Measurements from ENCODE around the gene TSPAN9.

Gene TSPAN9

DNA sequence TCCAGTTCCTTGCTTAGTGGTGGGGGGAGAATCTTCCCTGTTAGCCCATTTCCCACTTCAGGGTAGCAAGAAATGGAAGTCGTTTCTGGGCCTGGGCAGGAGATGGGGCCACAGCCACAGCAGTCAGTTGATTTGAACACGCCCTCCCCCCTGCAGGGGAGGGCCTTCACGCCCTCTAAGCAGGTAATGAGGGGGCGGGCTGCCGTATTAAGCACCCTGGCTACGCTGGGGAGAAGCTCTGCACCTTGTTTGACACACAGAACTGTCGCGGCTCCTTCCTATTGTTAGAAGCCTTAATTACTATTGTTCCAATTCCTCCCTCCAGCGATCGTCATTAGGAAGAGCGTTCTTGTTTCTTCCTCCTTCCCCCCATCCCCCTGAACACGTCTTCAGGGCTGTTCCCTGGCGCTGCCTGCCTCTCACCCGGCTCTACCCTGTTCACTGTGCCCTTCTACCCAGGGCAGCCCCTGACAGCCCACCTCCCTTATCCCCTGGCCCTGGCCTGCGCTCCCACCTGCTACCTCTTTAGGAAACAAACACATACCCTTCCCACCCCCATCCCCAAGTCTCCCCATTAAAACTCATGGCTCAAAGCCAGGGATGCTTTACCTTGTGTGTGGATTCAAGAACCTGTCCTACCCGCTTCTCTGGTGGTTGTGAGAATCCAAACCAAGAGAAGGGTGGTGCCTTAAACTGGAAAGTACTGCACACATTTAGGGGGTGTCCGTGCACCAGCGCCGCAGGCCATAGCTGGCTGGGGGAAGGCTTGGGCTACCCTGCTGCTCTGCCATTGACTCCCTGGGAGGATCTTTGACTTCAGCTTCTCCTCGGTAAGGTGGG, 137.6 kb downstream of the TSPAN9 start:
- no peak for DNase-seq

DNA sequence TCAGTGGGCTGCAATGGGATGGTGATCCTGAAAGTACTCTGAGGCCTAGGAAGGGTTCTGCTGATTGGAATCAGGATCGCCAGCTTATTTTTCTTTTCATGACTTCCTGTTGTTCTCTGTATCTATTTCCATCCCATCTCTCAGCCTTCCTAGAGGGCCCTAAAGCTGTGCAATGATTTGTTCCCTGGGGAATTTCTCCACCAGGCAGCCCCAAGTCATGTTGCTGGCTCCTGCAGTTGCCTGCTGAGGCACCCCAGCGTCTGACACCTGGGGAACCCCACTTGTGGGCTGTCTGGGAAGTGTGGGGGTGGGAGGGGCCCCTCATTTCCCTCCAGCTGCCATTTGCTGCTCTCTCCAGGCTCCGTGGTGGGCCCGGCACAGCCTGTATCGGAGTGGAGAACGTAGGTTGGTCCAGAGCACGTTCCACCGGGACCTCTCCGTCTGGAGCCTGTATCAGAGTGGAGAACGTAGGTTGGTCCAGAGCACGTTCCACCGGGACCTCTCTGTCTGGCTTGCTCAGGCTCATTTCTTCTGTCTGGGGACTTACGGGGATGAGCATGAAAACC, 138.3 kb downstream of the TSPAN9 start:
- no peak for DNase-seq

DNA sequence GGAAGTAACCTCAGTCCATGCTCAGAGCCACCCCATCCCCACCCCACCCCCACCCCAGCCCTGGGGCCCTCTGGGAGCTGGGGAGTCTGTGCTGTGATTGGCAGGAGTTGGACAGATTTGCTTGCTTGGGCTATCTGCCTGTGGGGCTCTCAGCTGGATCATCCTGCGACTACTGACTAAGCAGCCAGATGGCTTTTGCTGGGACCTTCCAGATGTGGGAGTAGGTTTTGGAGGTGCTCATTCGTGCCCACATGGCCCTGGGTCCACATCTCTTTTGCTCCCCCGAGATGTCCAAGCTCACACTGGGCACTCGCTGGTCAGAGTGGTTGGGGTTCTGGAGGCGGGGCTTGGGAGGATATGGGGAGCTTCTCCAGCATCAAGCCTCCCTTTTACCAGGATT, 138.9 kb downstream of the TSPAN9 start:
- no peak for DNase-seq

DNA sequence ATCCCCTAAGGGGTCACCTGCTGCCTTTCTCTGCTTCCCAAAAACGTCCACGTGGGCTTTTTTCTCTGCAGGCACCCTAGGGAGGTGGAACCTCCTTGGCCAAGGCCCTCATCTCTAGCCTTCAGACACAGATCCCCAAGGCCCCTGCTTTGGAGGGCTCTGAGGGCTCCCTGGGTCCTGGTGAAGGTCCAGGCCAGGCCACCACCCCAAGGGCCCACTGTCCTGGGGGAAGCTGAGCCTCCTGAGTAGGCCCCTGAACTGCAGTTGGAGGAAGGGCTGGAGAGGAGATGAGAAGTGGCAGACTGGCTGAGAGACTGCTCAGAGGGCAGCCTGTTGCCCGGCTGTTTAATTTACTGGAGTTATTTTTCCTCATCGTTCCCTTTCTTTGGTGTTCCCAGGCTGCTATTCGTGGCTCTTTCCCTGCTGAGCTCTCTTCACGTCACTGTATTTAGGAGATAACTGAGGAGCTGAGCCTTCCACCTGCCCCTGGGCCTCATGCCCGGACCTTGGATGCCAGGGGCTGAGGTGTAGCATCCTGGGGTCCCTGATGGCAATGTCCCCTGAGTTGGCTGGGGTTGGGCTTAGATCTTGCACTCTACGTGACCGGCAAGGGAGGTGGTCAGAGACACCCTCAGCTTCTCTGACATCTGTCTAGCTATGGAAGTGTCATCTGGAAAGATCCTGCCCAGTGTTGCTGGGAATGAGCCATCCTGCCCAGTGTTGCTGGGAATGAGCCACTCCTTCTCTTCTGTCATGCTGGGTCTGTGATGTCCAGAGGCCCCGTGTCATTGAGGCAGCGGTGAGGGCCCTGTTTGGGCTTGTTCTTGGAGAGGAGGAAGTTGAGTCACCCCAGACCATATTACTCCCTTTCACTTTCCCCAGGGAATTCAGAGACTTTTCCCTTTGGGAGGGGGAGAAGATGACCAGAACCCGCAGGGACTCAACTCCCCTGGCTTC, 139.8 kb downstream of the TSPAN9 start:
- DNase-seq = peak; percentile 27

DNA sequence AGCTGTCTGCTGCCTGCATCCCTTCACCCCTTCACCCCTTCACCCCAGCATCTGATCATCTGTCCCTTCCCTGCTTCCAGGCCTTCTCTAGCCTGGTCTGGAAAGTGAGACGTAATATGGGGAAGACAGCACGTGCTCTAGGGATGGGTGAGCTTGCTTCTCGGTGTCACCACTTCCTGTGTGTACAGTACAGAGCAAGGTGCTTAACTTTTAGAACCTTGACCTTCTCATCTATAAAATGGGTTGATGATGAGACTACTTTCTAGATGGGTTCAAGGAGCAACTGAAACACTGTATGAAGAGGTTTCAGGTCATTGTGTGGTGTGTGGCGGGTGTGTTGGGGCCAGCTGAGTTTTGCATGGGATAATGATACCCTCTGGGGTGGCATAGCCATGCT, 140.5 kb downstream of the TSPAN9 start:
- DNase-seq = no peak

DNA sequence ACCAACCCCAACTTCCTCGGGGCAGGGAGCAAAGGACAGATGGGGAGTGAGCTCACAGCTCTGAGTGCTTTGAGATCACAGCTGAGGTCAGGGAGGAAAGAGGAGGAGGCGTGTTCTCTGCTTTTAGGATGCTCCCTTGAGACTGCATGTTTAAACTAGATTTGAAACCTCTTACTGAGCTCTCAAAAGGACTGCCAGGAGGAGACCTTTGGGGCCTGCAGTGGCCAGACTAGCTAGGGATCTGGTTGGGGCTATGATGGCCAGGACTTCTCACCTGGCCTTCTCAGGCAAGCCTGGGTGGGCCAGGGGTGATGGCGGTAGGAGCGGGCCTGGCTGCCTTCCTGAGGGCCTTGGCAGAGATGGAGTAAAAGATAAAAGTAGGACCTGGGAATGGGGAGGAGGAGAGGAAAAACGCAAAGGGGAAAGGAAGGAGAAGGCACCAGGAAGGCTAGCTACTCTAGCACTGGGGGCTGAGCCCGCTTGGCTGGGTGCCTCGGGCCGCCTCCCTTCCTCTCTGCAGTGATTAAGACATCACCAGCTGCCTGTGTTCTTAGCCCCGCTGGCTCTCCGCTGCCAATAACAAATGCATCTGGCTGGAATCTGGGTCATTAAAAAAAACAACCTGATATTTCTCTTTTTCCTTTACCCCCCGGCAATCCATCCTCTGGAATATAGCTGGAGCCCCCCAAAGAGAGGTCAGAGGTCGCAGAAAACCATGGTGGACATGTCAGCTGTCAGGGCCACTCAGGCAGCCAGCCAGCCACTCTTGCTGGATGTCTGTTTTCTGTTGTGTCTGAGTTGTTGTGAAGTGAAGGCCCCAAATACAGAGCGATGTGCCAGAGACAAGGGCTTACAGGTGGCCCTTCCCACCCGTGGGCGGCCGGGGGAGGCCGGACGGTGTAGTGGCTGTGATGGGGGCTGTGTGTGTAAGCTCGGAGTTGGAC, 141.3 kb downstream of the TSPAN9 start:
- DNase-seq = peak; percentile 61

DNA sequence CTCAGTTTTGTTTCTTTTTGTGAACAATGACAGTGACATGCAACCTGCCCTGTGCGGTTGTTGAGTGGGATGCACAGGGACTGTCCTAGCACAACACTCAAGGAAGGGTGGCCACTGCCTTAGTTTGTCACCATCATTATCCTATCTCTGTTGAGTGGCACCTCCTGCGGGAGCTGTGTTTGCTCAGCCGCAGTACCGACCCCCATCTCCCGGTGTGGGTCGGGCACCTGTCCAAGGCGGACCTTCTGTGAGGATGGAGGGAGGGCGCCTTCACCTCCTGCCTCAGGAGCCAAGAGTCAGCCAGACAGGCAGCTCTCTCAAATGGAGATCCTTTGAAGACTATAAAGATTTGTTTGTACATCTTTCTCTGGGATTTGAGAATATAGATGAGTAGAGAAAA, 142.1 kb downstream of the TSPAN9 start:
- no peak for DNase-seq

DNA sequence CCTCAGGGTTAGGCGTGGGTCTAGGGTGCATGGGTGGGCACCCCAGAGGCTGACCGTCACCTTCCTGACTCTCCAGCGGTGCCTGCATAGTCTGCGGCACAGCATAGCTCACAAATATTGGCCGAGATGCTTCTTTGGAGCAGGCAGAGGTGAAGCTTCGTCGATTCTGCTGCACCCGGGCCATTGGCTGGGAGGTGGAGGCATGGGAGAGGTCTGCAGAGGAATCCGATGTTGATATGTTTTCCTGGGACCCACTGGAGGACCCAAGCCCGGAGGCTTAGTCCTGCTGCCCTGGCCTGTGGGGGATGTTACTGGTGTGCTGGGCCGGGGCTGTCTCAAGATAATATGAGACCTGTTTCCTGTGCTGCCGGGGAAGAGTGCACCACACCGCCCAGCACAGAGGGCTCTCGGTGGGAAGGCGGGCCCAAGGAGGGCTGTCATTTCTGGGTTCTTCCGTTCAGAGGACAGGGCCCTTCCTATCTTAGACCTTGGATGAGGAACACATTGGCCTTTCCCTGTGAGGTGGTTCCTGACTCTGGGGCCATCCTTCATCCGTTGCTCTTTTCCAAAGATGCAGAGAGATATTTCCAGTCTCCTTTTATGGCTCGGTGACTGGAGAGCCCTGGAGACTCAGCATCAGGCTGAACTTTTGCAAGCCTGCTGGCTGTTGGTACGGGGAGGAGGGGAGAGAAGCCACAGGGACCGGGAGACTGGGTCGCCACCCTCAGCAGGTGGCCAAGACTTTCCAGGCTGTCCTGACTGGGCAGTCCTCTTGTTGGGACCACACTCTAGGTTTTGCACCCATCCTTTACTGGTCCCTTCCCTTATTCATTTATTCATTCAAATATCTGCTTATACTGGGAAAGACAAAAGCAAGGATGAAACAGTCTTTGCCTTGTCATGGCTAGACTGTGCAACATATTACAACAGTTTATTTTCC, 143.5 kb downstream of the TSPAN9 start:
- no peak for DNase-seq

DNA sequence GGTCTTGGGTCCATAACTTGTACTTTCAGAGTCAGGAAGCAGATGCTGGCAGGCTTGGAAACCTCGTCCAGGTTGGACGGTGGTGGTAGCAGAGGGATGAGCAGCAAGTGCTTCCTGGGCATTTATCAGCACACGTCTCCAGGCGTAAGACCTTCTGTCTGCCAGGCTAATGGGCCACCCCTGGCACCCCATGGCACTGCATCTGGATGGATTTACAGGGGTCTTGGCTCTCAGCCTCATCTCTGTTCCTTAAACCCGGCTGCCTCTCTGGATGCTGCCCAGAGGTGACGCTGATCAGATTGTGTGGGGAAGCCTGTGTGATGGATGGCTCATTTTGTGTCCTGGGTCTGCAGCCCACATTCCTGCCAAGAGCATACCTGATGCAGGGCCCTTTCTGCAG, 145.1 kb downstream of the TSPAN9 start:
- DNase-seq = no peak

DNA sequence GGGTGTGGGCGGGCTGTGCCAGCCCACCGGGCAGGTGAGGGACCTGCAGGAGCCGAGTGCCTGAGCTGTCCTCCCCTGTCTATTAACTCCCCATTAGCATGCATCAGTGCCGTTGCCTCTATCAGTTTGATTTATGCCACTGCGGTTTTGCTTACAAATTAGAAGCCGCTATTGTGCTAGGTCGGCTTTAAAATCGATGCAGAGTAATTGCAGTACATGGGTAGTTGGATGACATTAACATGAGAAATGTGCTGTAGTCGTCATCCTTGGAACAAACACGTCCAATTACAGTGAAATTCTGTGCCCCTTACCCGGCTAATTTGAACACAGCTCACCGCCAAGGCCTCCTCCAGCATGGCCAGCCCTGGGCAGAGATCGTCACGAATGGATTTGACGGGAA, 145.8 kb downstream of the TSPAN9 start:
- DNase-seq = no peak

DNA sequence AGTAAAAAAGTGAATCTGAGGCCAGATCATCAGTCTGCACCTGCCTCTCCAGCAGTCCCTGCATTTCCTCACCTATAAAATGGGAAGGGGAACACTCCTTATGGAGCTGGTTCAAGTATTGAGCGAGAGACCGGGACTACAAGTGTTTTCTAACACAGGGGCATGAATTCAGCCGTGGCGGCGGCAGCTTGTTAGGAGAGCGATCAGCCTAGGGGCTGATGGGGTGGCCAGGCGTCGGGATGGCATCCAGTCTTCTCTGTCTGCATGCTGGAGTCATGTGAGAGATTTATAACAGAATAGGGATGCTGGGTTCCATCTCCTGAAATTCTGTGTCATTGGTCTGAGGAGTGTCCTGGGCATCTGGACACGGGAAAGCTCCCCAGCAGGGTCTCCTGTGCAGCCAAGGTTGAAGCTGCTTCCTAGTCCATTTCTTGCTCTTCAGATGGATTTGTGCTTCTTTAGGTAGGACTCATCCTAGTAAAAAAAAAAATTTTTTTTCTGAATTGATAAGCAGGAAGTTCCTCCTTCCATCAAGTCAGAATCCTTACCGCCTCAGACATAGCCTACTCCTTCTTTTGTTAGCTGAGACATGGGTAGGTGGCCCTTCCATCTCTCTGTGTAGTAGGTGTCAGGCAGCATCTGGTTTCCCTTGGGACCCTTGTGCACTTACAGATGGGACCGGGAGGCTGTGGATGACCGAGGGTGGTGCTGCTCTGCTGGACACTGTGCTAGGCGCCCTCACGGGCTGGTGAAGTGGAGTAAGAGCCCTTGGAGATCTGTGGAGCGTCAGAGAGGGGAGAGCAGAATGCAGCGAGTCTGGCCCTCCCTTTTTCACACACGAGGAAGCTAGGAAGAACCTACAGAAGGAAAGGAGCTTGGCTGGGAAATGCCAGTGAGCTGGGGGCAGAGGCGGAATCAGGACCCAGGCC, 146.7 kb downstream of the TSPAN9 start:
- no peak for DNase-seq

DNA sequence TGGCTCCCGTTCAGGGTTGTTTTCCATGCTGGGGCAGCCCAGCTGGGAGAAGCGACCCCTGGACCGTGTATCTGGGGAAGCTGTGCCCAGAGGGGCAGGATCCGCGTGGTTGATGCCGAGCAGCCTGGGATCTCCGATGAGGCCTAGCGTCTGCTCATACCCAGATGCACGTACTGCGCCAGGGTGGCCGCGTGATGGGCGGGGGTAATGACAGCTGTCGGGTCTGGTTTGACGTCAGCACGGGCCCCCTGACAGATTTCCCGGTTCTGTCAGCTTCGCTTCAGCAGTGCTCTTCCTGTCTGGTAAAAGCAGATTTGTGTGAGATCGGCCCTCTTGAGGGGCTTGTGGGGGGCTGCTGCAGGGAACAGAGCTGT, 147.3 kb downstream of the TSPAN9 start:
- no peak for DNase-seq

DNA sequence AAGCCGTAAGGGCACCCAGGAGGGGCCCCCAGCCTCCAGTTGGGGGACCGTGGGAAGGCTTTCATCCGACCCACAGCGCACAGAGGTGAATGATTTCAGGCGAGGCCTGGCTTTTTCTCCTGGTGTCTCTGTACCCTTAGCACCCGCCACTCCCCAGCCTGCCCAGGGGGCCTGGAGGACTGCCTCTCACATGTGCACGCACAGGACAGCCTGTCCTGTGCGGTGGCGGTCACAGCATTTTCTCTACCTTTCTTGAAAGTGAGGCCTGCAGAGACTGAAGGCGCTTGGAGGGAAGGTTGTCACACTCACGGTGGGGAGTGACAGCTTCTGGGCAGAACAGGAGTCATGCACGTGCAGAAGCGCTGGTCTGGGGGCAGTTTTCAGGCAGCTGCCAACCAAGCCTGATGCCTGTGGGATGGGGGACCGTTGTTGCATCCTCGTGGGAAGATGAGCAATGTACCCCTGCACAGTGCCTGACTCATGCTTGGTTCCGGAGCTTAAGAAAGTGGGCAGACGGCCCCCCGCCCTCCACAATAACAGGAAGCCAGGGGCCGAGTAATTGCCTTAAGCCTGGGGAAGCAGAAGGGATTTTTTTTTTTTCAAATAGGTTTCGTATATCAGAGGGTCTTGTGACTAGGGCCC, 148.1 kb downstream of the TSPAN9 start:
- peak; percentile 29 for DNase-seq

DNA sequence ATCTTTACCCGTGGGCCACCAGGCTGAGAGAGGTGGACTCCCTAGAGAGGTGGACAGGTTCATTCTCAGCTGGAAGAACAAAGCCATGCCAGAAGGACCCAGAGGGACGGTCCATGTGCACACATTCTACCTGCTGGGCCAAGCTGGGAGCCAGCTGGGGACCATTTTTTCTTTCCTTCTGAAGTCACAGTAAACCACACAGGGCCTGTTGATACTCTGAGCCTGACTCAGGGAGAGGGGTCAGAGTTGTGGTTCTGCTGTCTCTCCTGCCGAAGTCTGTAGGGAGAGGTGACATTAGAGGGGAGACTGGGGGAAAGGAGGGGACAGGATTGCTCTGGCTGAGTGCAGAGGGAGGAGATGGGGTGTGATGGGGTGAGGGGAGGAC, 148.6 kb downstream of the TSPAN9 start:
- DNase-seq = no peak

DNA sequence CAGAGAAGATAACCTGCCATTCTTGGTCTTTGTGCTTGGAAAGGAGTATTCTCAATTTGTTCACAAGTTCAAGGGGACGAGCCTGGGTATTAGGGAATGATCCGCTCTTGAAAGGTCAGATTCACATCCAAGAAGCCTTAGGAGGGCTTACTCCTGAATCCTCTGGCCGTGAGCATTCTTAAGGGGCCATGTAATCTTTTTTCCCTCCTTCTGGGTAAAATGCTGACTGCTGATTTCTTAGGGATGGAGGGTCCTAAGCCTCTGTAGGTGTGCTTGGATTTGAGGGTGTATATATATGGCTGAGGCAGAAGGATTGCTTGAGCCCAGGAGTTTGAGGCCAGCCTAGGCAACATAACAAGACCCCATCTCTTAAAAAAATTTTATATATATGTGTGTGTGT, 149.1 kb downstream of the TSPAN9 start:
- DNase-seq = no peak

DNA sequence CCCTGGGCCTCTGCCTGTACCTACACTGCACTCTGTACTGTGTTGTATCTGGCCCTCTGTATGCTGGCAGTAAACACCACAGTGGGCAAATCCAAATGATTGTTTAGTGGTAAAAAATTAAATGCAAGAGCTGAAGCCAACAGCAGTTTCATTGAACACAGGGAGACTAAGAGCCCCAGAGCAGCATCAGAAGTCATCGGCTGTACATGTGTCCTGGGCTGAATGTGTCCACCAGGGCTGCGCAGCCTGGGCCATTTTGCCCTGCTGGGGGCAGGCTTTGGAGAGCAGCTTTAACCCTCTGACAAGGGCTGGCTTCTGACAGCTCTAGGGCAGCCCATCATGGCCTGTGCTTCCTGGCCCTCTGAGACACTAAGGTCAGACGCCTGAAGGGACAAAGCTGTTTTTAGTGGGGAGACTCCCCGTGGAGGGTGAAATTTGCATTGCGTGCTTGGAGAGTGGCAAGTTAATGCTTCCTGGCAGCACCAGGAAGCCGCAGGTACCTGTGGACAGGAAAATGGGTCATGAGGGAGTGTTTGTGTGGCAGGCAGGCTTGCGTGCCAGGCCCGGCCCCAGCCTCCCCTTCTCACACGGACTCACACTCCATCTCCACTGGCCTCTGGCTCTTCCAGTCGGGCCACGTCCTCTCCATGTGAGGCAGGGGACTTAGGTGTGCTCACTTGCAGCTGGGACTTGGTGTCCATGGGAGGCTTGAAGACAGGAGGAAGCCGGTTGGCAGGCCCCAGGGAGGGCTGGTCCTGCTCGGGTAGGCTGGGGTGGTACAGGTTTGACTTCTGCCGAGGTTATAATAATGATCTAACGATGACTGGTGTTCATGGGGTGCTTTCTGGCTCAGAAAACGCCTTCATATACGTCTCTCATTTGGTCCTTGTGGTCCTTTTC, 150.1 kb downstream of the TSPAN9 start:
- no peak for DNase-seq

DNA sequence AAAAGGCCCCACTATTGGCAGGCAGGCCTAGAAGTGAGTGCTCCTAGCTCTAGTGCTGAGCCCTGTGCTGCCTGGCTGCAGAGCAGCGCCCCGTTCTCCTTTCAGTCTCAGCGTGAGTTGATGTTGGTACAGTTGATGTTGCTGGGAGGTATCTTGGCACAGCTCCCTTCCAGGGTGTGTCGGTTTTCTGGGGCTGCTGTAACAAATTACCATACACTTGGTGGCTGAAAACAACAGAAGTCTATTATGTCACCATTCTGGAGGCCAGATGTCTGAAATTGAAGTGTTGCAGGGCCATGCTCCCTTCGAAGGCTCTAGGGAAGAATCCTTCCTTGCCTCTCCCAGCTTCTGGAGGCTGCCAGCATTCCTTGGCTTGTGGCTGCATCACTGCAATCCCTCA, 151.4 kb downstream of the TSPAN9 start:
- DNase-seq = no peak

DNA sequence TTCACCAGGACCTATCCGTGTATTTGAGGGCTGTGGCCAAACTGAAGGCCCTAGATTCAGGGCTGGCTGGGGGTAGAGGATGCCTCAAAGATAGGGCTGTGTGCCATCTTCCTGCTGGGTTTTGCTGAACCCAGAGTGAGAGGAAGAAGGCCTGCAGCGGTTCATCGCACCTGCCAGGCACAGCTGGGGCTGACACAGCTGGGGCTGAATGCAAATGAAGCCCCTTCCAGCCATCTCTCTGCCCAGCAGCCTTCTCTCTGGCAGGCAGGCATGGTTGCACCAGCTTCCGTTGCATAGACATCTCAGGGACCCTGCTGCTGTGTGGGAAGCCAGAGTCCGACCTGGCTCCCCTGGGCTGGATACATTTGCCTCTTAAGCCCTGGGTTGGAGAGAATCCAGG, 152.4 kb downstream of the TSPAN9 start:
- no peak for DNase-seq

Data from amniotic stem cell (primary cell).